ENCODE measurements around the gene CISTR.

CISTR gene

DNA sequence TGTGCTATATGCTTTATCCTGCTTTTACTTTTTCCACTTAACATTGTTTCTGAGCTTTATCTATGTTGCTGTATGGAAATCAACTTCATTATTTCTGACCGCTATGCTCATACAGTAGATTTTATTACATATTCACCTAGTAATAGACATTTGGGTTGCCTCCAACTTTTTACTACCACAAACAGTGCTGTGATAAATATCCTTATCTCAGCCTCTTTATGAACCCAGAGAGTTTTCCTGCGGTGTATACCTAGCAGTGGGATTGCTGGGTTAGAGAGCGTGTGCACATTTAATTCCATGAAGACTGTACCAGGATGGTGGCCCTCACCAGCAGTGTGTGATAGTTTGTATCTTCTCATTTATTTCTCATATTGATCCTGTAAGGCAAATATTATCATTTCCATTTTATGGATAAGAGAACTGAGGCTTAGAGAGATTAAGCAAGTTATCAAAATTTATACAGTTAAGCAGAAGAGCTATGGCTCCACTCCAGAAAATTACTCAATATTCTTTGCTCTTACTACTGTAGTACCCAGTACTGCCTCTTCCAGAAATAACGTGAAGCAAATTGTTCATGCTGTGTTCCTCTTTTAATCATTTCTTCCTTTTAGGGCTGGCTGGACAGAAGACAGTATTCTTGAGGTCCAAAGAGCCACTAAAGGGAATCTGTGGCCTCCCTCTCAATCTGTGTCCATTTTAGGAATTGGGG lies 26.3 kb upstream of the CISTR start:
- Histone ChIP-seq H3K4me1 (ENCODE audit: insufficient read depth, low read length, severe bottlenecking) (no peaks in the 10 kb centered on the region), H3F3A (ENCODE audit: insufficient read depth, low read length) (no peaks in the 10 kb centered on the region), H3K27me3 (ENCODE audit: insufficient read depth, low read length) (no peaks in the 10 kb centered on the region), H3K9me2 (ENCODE audit: low read depth, low read length) (no peaks in the 10 kb centered on the region), H3K4me2 (ENCODE audit: low read length) (no peak overlapping the region), H3K79me2 (ENCODE audit: insufficient read depth, low read length) (no peaks in the 10 kb centered on the region), H4K20me1 (ENCODE audit: insufficient read depth, low read length) (no peaks in the 10 kb centered on the region), H3K36me3 (ENCODE audit: insufficient read depth, low read length) (no peaks in the 10 kb centered on the region), H3K27ac (ENCODE audit: low read depth, low read length, poor library complexity, severe bottlenecking) (no peak overlapping the region), H3K9ac (ENCODE audit: low read length) (no peak overlapping the region), H3K9me3 (ENCODE audit: low read length) (no peaks in the 10 kb centered on the region), H3K4me3 (ENCODE audit: low read depth, low read length, poor library complexity, severe bottlenecking) (no peak overlapping the region), H2AFZ (ENCODE audit: low read length) (no peak overlapping the region)
- TF ChIP-seq, protein P1, sequence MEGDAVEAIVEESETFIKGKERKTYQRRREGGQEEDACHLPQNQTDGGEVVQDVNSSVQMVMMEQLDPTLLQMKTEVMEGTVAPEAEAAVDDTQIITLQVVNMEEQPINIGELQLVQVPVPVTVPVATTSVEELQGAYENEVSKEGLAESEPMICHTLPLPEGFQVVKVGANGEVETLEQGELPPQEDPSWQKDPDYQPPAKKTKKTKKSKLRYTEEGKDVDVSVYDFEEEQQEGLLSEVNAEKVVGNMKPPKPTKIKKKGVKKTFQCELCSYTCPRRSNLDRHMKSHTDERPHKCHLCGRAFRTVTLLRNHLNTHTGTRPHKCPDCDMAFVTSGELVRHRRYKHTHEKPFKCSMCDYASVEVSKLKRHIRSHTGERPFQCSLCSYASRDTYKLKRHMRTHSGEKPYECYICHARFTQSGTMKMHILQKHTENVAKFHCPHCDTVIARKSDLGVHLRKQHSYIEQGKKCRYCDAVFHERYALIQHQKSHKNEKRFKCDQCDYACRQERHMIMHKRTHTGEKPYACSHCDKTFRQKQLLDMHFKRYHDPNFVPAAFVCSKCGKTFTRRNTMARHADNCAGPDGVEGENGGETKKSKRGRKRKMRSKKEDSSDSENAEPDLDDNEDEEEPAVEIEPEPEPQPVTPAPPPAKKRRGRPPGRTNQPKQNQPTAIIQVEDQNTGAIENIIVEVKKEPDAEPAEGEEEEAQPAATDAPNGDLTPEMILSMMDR (IDR thresholded peaks at IDR 0.05; ENCODE audit: low read length): no peak
- no peak for TF ChIP-seq EZH2 (IDR thresholded peaks at IDR 0.05; ENCODE audit: borderline replicate concordance, low read length)

DNA sequence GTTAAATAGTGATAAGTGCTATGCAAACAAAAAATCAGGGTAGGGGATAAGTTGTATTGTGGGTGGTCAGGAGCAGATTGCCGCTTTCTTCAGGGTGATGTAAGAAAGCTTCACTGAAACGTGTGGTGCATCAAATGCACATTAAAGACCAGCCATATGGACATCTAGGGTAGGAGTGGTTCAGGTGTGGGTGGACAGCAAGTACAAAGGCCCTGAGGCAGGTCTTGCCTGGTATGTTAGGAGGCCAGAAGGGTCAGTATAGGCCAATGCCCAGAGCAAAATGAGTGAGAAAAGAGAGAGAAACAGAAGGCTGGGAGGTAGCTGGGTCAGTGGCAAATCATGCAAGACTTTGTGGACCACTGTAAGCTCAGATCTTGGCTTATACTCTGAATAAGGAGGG lies 25.6 kb upstream of the CISTR start:
- Histone ChIP-seq H3K9me2 (ENCODE audit: low read depth, low read length) (no peaks in the 10 kb centered on the region), H3K4me3 (ENCODE audit: low read depth, low read length, poor library complexity, severe bottlenecking) (no peak overlapping the region), H3F3A (ENCODE audit: insufficient read depth, low read length) (no peaks in the 10 kb centered on the region), H3K36me3 (ENCODE audit: insufficient read depth, low read length) (no peaks in the 10 kb centered on the region), H2AFZ (ENCODE audit: low read length) (no peak overlapping the region), H3K27me3 (ENCODE audit: insufficient read depth, low read length) (no peaks in the 10 kb centered on the region), H3K4me2 (ENCODE audit: low read length) (no peak overlapping the region), H3K9me3 (ENCODE audit: low read length) (no peaks in the 10 kb centered on the region), H3K4me1 (ENCODE audit: insufficient read depth, low read length, severe bottlenecking) (no peaks in the 10 kb centered on the region), H3K27ac (ENCODE audit: low read depth, low read length, poor library complexity, severe bottlenecking) (no peak overlapping the region), H3K9ac (ENCODE audit: low read length) (no peak overlapping the region), H3K79me2 (ENCODE audit: insufficient read depth, low read length) (no peaks in the 10 kb centered on the region), H4K20me1 (ENCODE audit: insufficient read depth, low read length) (no peaks in the 10 kb centered on the region)
- TF ChIP-seq, protein P1 (IDR thresholded peaks at IDR 0.05; ENCODE audit: low read length): no peak
- TF ChIP-seq EZH2 (IDR thresholded peaks at IDR 0.05; ENCODE audit: borderline replicate concordance, low read length): no peak

DNA sequence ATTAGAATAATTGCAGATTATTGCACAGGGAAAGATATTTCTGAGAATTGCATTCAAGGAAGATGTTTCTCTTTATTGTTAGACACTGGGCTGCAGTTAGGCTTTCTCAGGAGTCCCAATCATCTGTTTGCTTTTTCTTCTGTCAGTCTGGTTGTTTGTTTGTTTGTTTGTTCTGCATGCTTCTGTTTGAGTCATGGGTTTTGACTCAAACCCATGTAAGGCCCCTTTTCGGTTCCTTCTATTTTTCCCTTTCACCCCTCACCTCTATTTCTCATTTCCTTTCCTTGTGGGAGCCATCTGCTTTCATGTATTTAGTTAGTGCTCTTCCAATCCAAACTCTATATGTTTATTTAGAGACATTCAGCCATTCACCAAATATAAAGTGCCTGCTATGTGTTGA lies 25.1 kb upstream of the CISTR start:
- Histone ChIP-seq H3F3A (ENCODE audit: insufficient read depth, low read length) (no peaks in the 10 kb centered on the region), H3K4me2 (ENCODE audit: low read length) (no peak overlapping the region), H2AFZ (ENCODE audit: low read length) (no peak overlapping the region), H3K9me3 (ENCODE audit: low read length) (no peaks in the 10 kb centered on the region), H4K20me1 (ENCODE audit: insufficient read depth, low read length) (no peaks in the 10 kb centered on the region), H3K27ac (ENCODE audit: low read depth, low read length, poor library complexity, severe bottlenecking) (no peak overlapping the region), H3K9me2 (ENCODE audit: low read depth, low read length) (no peaks in the 10 kb centered on the region), H3K9ac (ENCODE audit: low read length) (no peak overlapping the region), H3K36me3 (ENCODE audit: insufficient read depth, low read length) (no peaks in the 10 kb centered on the region), H3K4me1 (ENCODE audit: insufficient read depth, low read length, severe bottlenecking) (no peaks in the 10 kb centered on the region), H3K79me2 (ENCODE audit: insufficient read depth, low read length) (no peaks in the 10 kb centered on the region), H3K4me3 (ENCODE audit: low read depth, low read length, poor library complexity, severe bottlenecking) (no peak overlapping the region), H3K27me3 (ENCODE audit: insufficient read depth, low read length) (no peaks in the 10 kb centered on the region)
- no peak for TF ChIP-seq EZH2 (IDR thresholded peaks at IDR 0.05; ENCODE audit: borderline replicate concordance, low read length)
- TF ChIP-seq, protein P1 (IDR thresholded peaks at IDR 0.05; ENCODE audit: low read length): no peak
